Stimulated activated CD4-positive, alpha-beta T cell treated with anti-CD3 and anti-CD28 coated beads, Interleukin-4, amount 100 ng/mL, for 4 hours (primary cell): Measurements from ENCODE around the gene MAGEA11.
"Not testable (repeated sequence)": the region's sequence is repeated elsewhere in the genome, so short reads cannot be mapped to it uniquely, and the experiment has no call there.

Experiments
- DNase-seq, 2 experiments: peaks; one replicate each; pipeline ENCODE4 v3.0.0-alpha.2; 2020

MAGEA11 gene

DNA sequence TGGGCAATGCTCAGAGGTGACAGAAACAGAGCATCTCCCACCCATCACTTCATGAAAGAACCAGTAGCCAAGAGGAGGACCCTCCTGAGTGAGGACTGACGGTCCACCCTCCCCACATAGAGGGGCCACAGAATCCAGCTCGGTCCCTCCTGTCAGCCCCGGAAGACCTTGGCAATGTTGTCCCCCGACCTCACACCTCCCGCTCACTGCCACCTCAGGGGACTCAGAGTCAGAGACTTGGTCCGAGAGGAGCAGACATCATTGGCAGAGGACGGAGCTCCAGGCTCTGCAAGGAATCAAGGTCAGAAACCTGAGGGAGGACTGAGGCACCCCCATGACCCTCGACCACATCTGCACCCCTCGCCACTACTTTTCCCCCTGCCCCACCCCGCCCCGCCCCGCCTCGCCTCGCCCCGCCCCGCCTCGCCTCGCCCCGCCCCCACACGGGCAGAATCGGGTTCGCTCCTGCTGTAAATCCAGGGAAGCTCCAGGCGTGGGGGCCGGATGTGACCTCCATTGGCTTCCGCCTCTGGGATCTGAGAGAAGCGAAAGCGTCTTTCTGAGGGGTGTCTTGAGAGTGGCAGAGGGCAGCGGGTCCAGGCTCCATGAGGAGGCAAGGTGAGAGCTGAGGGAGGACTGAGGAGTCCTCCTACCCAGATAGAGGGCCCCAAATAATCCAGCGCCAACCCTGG lies at the start of gene MAGEA11:
MAGEA11 (plus strand) TSS at position 516 of the 692 bp plus-strand sequence. CDS start 1,100 bp downstream, outside the sequence.
- DNase-seq, result no peak

GRCh38 chrX:149675088-149675487 lies 36.8 kb upstream of the MAGEA11 start:
- not testable (repeated sequence) for DNase-seq

DNA sequence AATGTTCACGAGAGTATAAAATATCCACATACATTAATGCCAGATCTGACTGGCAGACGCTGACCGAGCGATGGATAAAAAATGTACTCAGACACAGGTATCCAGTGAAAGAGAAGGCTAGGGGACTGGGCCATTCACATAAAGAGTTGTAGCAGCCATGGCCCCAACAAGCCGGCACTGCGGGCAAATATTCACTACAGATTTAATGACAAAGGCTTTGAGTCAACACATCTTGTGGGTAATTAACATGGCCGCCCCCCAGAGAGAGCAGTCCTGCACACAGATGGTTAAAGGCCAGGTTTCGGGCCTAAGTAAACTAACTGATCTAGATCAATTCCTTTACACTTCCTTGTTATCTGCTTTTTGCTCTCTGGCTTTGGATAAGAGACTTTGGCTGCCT lies 36.3 kb upstream of the MAGEA11 start:
- DNase-seq, result not testable (repeated sequence)

- not testable (repeated sequence) for DNase-seq
Measured at GRCh38 chrX:149679164-149679678, 32.6 kb upstream of the MAGEA11 start.

- no peak for DNase-seq
Measured at GRCh38 chrX:149681182-149681581, 30.7 kb upstream of the MAGEA11 start.

DNA sequence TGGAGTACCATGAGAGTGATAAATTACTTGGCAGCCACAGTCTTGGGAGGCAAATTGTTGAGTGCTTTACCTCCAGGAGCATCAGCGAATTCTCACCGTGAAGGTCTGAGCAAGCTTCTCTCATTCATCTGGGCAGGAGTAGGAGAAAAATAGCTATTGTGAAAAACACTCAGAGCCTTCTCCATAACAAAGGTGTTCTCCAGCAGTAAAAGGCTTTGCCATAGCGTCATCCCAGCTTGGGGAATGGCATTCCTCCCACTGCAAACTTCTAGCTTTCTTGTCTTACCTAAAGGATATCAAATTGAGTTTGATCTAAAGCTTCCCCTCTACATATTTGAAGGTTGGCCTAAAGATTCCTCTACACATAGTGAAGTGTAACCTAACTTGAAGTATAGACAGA lies 29.8 kb upstream of the MAGEA11 start:
- no peak for DNase-seq

- no peak for DNase-seq
Measured at GRCh38 chrX:149682956-149683947, 28.6 kb upstream of the MAGEA11 start.

GRCh38 chrX:149683966-149684730 lies 27.7 kb upstream of the MAGEA11 start:
- no peak for DNase-seq

DNA sequence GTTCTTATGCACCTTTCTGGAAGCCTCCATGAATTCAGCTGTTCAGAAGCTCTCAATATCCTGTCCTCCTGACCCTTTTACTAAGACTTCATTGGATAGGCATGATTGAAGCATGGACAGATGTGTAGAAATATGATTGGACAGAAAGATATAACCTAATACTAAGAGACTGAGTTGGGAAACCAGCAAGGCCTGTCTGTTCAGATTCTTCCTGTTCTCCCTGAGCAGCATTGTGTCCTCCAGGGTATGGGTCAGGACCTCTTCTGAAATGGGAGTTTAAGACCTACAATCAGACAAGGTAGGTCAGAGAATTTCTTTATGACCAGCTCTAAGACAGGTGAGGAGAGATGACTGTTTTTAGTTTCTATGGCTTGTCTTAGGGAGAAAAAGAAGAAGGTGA lies 23.9 kb upstream of the MAGEA11 start:
- DNase-seq, result no peak

DNA sequence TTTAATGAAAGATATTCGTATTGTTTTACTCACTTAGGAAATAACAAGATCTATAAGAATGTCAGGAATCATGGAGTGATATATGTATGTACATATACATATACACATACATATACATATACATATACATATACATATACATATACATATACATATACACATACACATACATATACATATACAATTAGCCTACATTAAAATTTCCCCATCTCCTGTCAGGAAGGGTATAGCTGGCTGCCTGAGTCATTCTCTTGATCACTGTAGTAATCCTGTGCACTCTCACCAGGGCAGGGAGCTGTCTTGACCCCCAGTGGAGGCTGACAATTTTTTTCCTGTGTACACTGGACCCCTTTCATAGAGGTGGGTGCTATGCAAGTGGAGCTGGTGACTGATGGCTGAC lies 23.3 kb upstream of the MAGEA11 start:
- DNase-seq, result no peak

DNA sequence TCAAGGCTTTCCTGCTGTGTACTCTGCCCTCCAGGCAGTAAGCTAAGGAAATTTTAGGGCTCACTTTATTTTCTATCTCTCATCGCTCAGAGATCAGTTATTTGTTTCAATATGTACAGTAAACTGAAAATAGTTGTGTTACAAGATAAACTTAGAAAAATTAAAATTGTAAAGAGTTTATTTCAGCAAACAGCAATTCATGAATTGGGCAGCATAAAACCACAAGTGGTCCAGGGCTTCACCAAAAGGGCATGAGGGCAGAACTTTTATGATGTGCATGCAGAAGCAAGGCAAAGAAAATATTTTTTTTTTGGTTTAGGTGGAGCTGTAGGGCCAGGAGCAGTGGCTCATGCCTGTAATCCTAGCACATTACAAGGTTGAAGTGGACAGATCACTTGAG lies 20.1 kb upstream of the MAGEA11 start:
- DNase-seq, result no peak

DNA sequence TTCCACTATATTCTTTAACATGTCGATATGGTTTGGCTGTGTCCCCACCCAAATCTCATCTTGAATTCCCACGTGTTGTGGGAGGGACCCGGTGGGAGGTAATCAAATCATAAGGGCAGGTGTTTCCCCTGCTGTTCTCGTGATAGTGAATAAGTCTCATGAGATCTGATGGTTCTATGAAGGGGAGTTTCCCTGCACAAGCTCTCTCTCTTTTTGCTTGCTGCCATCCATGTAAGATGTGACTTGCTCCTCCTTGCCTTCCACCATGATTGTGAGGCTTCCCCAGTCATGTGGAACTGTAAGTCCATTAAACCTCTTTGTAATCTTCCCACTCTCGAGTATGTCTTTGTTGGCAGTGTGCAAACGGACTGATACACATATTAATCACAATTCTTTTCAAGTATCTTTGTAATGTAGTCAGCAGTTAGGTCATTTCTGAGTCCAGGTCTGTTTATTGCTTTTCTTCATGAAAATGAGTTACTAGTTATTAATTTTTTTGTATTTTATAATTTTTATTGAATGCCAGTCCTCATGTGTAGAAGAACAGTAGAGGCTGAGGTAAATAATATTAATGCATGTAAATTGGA lies 19.1 kb upstream of the MAGEA11 start:
- not testable (repeated sequence) for DNase-seq

- no peak for DNase-seq
Measured at GRCh38 chrX:149699761-149700160, 12.1 kb upstream of the MAGEA11 start.

DNA sequence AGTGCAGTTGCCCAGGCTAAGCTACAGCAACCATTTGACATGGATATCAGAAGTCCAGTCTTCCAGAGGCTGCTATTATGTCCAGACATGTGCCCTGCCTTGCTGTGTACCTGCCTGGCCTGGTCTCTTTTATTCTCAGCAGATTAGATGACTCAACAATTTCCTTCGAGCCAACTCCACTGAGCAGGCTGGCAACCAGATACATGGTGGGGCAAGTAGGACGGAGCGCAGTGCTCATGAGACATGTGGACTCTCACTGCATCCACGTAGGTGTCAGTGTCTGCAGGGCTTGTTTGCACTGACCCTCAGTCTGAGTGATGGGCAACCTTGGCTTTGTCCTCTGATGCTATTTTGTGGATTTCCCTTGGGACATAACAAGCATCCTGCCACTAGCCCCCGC lies 7.2 kb upstream of the MAGEA11 start:
- DNase-seq, result no peak

- no peak for DNase-seq
Measured at GRCh38 chrX:149707147-149707901, 4.5 kb upstream of the MAGEA11 start.

GRCh38 chrX:149712831-149713230 lies 971 bp downstream of the MAGEA11 start:
- DNase-seq, result no peak

DNA sequence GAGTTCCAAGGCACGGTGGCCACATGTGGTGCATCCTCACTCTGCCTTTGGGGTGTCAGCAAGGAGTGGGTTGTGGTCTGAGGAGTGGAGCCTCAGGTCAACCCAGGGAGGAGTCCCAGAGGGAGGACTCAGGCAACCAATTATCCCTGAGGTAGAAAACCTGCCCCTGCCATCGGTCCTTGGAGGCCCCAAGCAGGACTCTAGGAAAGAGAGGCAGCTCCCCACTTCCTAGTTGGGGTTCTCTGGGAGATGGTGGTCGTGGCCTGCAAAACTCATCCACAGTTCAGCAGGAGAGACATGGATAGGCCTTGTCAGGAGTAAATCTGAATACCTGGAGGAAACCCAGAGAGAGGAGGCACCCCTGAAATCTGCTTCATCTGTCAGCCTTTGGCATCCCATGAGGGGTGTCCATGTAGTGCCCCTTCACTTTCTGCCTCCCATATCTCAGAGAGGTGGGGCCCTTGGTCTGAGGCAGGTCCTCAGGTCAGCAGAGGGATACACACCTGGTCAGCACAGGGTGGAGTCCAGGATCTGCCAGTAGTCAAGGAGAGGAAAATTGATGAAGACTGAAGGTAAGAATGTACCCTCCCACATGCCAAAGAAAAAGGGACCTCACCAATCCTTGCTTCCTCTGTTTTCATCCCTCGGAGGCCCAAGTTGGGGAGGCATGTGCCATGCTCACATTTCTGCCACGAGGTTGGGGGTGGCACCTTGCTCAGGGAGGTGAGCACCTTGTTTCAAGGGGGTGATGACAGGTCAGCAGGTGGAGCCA lies 1.6 kb downstream of the MAGEA11 start:
- DNase-seq, result no peak

GRCh38 chrX:149715468-149715867 lies 3.6 kb downstream of the MAGEA11 start:
- no peak for DNase-seq

GRCh38 chrX:149716632-149717031 lies 4.8 kb downstream of the MAGEA11 start:
- no peak for DNase-seq

DNA sequence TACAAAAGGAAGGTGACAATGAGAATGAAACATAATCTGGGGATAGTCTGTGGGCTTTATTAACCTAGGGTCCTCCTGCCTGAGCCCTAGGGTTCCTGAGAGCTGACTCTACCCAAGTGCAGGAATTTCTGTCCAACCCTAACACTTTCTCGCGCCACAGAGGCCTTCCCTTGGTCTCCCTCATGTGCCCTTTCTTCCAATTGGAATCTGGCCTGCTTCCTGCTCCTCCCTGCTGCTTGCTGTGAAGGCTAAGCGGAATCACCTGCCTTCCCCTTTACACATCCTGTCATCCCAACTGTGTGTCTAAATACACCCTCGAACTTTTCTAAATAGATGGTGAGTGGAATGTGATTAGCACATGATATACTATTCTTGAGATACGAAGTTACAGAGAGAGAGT lies 5.9 kb downstream of the MAGEA11 start:
- no peak for DNase-seq

DNA sequence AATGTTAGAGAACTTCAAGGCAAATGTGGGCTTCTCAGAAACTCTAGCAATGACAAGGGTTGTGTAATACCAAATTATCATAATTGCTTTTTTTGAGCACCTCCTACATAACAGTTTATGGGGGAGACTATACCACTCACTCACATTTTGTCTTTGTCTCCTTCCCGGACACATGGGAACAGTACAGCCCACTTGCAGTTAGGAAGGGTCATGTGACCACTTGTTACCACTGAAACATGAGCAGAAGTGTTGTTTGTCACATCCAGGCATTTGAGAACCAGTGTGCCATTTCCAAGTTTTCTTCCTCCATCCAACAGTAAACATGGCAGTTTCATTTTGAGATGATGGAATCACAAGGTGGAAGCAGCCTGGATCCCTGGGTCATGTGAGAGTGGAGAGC lies 6.9 kb downstream of the MAGEA11 start:
- no peak for DNase-seq
